GM12864 (cell line): ENCODE results near the gene SH3PXD2A.

Experiments used
- DNase-seq: peaks from one replicate; pipeline ENCODE4 v3.0.0-alpha.2; 2011; ENCODE audit warnings: low read depth
- H3K4me3 ChIP-seq: 2 replicates; pipeline ENCODE4 v1.5.1; 2011; ENCODE audit warnings: mild to moderate bottlenecking, low read depth, low read length, control low read depth
- TF ChIP-seq, protein P1 (sequence below): IDR thresholded peaks from 2 replicates; pipeline ENCODE4 v1.5.1; 2011; ENCODE audit warnings: low read depth, mild to moderate bottlenecking, moderate library complexity, low read length, control low read depth, inconsistent platforms; ENCODE audit errors: missing control alignments

The SH3PXD2A gene

DNA sequence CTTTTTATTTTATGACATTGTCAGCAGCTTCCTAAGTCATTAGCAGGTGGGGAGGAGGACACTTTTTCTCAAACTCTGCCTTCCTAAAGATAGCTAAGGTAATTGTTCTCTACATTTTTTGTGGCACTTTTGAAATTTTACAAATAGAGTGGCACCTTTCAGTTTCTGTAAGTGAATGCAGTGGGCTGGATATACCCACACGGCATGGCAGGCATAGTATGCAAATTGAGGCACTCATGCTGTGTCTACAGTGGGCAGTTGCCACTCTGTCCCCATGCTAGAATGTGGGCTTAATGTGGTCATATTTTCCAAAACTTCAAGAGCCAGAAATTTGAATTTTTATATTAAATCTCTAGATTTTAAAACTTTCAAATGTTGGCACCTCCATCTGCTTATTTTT, 12.8 kb upstream of the SH3PXD2A start:
- no peak overlapping the region for H3K4me3 ChIP-seq
- DNase-seq, result no peak
- TF ChIP-seq, protein P1, sequence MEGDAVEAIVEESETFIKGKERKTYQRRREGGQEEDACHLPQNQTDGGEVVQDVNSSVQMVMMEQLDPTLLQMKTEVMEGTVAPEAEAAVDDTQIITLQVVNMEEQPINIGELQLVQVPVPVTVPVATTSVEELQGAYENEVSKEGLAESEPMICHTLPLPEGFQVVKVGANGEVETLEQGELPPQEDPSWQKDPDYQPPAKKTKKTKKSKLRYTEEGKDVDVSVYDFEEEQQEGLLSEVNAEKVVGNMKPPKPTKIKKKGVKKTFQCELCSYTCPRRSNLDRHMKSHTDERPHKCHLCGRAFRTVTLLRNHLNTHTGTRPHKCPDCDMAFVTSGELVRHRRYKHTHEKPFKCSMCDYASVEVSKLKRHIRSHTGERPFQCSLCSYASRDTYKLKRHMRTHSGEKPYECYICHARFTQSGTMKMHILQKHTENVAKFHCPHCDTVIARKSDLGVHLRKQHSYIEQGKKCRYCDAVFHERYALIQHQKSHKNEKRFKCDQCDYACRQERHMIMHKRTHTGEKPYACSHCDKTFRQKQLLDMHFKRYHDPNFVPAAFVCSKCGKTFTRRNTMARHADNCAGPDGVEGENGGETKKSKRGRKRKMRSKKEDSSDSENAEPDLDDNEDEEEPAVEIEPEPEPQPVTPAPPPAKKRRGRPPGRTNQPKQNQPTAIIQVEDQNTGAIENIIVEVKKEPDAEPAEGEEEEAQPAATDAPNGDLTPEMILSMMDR, result no peak

- DNase-seq, result no peak
- TF ChIP-seq, protein P1, result no peak
- H3K4me3 ChIP-seq, result no peak overlapping the region
Measured at GRCh38 chr10:103861505-103861904, 6.1 kb upstream of the SH3PXD2A start.

DNA sequence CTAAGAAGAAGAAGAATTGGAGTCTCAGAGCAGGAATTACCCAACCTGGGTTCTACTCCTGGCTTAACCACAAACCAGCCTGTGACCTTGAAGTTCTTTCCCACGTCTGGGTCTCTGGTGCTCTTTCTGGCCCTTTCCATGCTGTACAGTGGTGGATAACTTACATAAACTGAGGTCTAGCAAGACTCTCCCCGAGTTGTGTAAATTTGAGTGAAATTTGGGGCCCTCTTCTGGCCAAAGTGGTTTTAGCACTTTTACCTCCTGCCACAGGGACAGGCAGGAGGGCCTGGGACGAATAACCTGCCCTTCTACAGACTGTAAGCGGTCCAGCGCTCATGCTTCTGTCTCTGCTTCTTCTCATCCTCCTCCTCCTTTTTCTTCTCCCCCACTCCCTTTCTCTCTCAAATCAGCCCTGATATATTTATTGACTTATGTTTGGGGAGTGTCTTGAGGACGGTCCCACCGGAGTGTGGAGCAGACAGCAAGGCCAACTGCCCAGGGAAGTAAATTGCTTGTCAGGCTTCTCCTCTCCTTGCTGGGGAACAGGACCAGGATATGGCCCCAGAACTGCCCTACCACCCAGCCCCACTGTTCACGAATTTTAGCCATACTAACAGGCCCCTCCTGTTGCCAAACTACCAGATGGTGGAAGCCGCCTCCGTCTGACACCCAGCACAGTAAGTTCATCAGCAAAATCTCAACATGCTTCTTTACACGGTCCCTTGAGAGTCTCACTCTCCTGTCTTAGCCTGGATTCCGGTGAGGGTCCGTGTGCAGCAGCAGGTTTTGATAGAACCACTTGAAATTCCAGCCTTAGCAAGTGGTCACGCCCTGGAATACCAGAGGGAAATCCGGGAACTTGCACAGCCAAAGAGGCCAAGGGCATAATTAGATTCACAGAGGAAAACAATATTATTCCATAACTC, 4.0 kb upstream of the SH3PXD2A start:
- no peak overlapping the region for H3K4me3 ChIP-seq
- peak; percentile 15 for DNase-seq
- TF ChIP-seq, protein P1, result peak; percentile 70

- DNase-seq, result no peak
- TF ChIP-seq, protein P1, result no peak
- H3K4me3 ChIP-seq, result no peak overlapping the region
Measured at GRCh38 chr10:103858360-103858759, 3.0 kb upstream of the SH3PXD2A start.

- TF ChIP-seq, protein P1, result no peak
- no peak overlapping the region for H3K4me3 ChIP-seq
- no peak for DNase-seq
Measured at GRCh38 chr10:103856797-103857170, 1.4 kb upstream of the SH3PXD2A start.

GRCh38 chr10:103855852-103856796, 748 bp upstream of the SH3PXD2A start:
- TF ChIP-seq, protein P1, result no peak
- no peak for DNase-seq
- H3K4me3 ChIP-seq, result no peak overlapping the region
